ENCODE measurements around the gene KIF3B.
"Not testable (repeated sequence)": the region's sequence is repeated elsewhere in the genome, so short reads cannot be mapped to it uniquely, and the experiment has no call there.

KIF3B gene

GRCh38 chr20:32350421-32350820, 73.0 kb downstream of the KIF3B start:
- no peak for DNase-seq (ENCODE audit: low read depth)
- no peak overlapping the region for H3K4me3 ChIP-seq (ENCODE audit: low read depth, low read length)

DNA sequence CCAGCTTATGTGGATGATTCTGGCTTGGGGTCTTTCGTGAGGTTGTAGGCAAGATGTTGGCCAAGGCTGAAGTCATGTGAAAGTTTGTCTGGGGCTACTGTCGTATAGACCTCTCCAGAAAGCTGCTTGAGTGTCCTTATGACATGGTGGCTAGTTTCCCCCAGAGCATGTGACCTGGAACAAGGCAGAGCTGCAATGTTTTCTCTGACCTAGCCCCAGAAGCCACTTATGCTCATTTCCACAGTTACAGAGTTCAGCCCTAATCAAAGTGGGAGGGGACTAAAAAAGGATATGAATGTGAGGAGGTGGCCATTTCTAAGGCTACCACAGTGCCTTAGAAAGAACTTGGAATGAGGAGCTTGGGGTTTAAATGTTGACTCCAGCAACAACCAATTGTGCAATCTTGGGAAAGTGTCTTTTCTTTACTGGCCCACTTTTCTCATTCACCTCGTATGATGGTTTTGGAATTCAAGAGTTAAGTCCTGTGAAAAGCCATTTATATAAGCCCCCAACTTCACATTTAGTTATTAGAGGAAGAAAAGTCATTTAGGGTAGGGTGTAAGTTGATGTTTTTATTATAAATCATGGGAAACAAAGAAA, 74.8 kb downstream of the KIF3B start:
- no peak for DNase-seq (ENCODE audit: low read depth)
- H3K4me3 ChIP-seq (ENCODE audit: low read depth, low read length): no peak overlapping the region

DNA sequence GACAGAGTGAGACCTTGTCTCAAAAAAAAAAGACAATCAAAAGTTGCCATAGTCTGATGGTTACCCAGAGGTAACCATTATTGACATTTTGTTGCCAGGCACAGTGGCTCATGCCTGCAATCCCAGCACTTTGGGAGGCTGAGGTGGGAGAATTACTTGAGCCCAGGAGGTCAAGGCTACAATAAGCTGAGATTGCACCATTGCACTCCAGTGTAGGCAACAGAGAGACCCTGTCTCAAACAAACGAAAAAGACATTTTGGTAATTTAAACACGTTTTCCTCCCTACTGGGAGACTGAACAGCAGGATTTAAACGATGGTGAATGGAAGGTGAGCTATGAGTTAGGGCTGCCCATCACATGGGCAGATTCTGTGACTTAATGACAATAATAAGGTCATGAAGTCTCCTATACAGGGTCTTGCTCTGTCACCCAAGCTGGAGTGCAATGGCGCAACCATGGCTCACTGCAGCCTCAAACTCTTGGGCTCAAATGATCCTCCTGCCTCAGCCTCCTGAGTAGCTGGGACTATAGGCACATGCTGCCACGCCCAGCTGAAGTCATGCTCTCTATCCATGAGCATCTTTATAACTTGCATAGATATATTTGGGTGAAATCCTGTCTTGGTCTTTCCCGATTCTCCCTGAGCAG, 76.5 kb downstream of the KIF3B start:
- no peak overlapping the region for H3K4me3 ChIP-seq (ENCODE audit: low read depth, low read length)
- DNase-seq (ENCODE audit: low read depth): no peak

DNA sequence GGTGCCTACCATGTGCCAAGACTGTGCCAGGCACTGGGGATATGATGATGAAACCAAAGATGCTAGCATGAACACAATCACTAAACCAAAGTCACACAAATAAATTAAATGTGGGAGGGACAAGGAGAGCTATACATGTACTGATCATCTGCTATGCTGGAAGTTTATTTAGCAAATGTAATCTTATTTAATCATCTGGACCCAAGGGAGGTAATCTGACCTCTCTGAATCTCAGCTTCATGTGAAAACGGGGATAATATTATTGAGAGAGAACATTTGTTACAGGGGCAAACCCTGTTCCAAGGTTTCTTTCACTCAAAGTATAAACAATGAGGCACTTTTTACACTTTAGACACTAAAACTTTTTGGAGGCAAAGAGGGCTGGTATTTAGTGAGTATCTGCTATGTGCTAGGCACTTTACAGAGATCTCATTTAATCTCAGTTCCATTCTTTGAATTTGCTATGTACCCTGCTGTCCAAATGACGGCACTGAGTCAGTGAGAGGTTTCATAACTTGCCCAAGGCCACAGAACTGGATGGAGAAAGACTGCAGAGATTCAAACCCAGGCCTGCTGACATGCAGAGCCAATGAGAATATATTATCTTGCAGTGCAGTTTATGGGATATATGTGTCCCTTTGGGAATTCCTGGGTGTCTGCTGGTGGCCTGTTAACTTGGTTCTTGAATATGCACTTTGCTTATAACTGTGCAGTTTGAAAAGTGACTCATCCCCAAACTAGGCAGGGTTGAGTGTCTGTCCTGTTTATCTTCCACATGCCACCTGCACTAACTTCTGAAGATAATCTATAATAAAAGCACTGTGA, 77.4 kb downstream of the KIF3B start:
- H3K4me3 ChIP-seq (ENCODE audit: low read depth, low read length): no peak overlapping the region

DNA sequence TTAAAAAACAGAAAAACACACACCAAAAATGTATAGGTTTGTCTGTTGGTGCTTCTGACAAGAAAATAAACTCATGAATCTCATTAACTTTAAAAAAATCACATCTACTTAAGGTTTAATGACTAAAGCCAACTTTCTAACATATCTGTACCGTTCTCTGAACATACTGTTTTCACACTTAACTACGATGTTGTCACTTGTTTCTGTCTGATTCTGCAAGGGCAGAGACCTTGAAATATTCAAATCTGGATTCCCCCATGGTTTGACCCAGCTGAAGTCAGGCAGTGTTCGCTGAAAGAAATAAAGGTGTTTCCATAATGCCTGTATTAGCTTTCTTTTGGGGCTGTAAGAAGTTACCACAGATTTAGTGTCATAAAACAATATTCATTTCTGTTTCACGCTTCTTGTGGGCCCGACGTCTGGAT, 78.0 kb downstream of the KIF3B start:
- no peak overlapping the region for H3K4me3 ChIP-seq (ENCODE audit: low read depth, low read length)
- no peak for DNase-seq (ENCODE audit: low read depth)

More for the DNA sequence above, 77.4 kb downstream of the KIF3B start:
- peak; percentile 51 for DNase-seq (ENCODE audit: low read depth)

DNA sequence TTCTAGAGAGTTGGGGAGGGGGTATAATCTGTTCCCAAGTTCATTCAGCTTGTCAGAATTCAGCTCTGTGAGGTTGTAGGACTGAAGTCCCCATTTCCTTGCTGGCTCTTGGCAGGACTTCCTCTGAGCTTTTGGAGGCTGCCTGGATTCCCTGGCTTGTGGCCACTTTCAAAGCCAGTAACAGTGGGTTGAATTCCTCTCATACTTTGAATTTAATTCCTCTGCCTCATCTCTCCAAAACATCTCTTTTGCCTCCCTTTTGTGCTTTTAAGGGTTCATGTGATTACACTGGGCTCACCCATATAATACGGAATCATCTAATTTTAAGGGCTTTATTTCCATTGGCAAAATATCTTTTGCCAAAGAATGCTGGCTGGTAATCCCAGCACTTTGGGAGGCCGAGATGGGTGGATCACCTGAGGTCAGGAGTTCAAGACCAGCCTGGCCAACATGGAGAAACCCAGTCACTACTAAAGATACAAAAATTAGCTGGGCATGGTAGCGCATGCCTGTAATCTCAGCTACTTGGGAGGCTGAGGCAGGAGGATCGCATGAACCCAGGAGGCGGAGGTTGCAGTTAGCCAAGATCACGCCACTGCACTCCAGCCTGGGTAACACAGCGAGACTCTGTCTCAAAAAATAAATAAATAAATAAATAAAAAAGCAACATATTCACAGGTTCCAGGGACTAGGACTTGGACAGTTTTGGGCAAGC, 78.6 kb downstream of the KIF3B start:
- not testable (repeated sequence) for DNase-seq (ENCODE audit: low read depth); H3K4me3 ChIP-seq (ENCODE audit: low read depth, low read length)

- H3K4me3 ChIP-seq (ENCODE audit: low read depth, low read length): peak overlapping the region; percentile 65
- DNase-seq (ENCODE audit: low read depth): no peak
Observed at GRCh38 chr20:32356622-32357374, 79.3 kb downstream of the KIF3B start.

DNA sequence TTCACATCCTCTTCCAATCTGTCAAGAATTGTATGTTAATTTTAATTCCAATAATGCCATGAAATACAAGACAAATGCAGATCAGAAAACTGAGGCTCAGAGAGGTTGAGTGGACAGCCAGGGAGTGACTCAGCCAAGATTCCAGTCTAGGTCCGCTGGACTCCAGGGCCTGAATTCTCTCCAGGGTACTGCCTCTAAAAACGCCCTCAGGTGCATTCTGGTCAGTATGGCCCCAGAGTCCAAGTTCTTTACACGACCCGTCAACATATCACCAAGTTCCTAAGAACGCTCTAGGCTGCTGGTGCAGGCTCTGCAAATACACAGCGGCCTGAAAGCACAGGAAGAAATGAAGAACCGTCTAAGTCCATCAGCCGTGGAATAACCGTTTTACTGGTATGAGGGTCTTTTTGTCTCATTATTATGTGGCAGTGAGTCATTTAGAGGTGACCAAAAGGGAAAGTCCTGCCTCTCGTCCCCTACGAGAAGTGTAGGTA, 80.0 kb downstream of the KIF3B start:
- no peak for DNase-seq (ENCODE audit: low read depth)
- peak overlapping the region; percentile 65 for H3K4me3 ChIP-seq (ENCODE audit: low read depth, low read length)

- peak within 1 kb of the TSS; percentile 65 for H3K4me3 ChIP-seq (ENCODE audit: low read depth, low read length)
- peak; percentile 93 for DNase-seq (ENCODE audit: low read depth)
Observed at GRCh38 chr20:32357869-32358631, 80.6 kb downstream of the KIF3B start, which contains the start of gene ASXL1. TSS of gene ASXL1 (plus strand) at chr20:32358331. CDS start at chr20:32358776, 445 bp downstream.

GRCh38 chr20:32358632-32358882, 81.1 kb downstream of the KIF3B start:
- DNase-seq (ENCODE audit: low read depth): no peak
- peak overlapping the region; percentile 65 for H3K4me3 ChIP-seq (ENCODE audit: low read depth, low read length)

GRCh38 chr20:32358883-32359632, 81.6 kb downstream of the KIF3B start:
- peak overlapping the region; percentile 65 for H3K4me3 ChIP-seq (ENCODE audit: low read depth, low read length)
- no peak for DNase-seq (ENCODE audit: low read depth)

GRCh38 chr20:32359633-32360332, 82.3 kb downstream of the KIF3B start:
- peak overlapping the region; percentile 65 for H3K4me3 ChIP-seq (ENCODE audit: low read depth, low read length)
- no peak for DNase-seq (ENCODE audit: low read depth)

DNA sequence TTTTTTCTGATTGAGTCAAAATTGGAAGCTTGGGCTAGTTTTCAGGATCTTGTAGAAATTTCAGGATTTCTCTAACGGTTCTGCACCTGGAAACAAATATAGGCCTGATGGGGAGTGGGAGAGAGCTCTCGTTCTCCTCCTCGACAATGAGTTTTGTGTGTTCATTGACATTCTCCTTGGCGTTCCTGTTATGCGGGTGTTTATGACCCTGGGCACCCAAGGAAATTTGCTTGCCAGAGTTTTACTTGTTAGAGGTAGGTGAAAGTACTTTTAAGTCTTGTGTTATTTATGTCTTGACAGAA, 82.8 kb downstream of the KIF3B start:
- H3K4me3 ChIP-seq (ENCODE audit: low read depth, low read length): peak overlapping the region; percentile 65
- no peak for DNase-seq (ENCODE audit: low read depth)

- no peak overlapping the region for H3K4me3 ChIP-seq (ENCODE audit: low read depth, low read length)
- no peak for DNase-seq (ENCODE audit: low read depth)
Observed at GRCh38 chr20:32362901-32363364, 85.5 kb downstream of the KIF3B start.

DNA sequence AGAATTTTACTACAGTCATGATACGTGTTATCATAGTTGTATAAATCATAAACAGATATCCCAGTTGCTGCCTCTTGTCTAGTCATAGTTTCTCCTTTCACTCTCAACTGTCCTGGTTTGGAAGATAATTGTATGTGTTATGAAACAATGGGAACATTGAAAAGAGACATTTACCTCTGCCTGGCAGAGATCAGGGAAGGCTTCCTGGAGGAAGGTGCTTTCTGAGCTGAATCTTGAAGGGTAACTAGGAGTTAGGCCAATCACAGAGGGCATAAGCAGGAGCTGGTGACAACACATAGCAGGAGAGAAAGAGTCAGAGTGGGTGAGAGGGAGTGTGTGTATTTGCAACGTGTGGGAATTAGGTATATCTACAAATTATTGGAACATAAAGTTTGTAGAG, 86.0 kb downstream of the KIF3B start:
- DNase-seq (ENCODE audit: low read depth): no peak
- H3K4me3 ChIP-seq (ENCODE audit: low read depth, low read length): no peak overlapping the region

GRCh38 chr20:32364554-32365208, 87.2 kb downstream of the KIF3B start:
- no peak for DNase-seq (ENCODE audit: low read depth)
- no peak overlapping the region for H3K4me3 ChIP-seq (ENCODE audit: low read depth, low read length)

DNA sequence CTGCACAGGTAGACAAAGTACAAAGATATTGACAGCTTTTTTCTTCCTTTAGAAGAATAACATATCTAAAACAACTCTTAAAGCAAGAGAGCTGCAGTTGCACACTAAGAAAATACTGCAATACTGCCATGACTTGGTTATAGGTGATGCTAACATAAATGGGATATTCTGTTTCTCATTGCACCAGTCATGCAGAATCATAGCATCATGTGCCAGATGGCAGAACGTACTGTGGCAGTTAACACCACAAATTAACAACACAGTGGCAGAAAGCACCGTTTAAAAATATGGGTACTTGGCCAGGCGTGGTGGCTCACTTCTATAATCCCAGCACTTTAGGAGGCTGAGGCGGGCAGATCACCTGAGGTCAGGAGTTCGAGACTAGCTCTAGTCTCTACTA, 88.1 kb downstream of the KIF3B start:
- no peak for DNase-seq (ENCODE audit: low read depth)
- no peak overlapping the region for H3K4me3 ChIP-seq (ENCODE audit: low read depth, low read length)

Measured in skeletal muscle cell (primary cell).